Measurements from ENCODE around the gene PKD1L1. TPM values are rescaled to one million over a fixed set of nuclear protein-coding genes. Genes with fewer than 3 reads are reported as not detected.

The PKD1L1 gene
- total RNA-seq, 1 experiment from 2014 or later, result 0.17 TPM

DNA sequence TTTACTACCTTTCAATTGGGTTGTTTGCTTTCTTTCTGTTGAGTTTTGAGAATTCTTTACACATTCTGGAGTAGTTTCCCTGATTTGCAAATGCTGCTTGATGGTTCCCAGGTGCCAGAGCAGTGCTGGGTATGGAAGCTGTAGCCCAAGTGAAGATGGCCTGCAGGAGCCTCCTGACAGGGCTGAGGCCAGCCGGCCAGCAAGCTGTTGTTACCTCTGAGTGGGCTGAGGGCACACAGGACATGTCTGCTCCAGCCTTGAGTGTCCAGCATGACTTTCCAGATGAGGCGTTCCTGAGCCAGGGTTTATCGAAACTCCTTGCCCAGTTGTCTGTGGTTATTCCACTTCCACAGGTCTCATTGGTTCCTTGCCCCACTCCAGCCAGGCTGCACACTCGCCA lies 201.8 kb downstream of the PKD1L1 start:
- H3K23me2 ChIP-seq (ENCODE audit: insufficient read length, low read depth, low read length, poor library complexity, severe bottlenecking), result no peaks in the 10 kb centered on the region
- H2AFZ ChIP-seq (ENCODE audit: low read length), result no peak overlapping the region
- no peaks in the 10 kb centered on the region for H4K20me1 ChIP-seq (ENCODE audit: control insufficient read depth, insufficient read depth, insufficient read length)
- WGBS (ENCODE audit: extremely low coverage, insufficient read length, low lambda C conversion rate), result no CpG with 5 or more reads among the region's 4 CpGs
- H2BK15ac ChIP-seq (ENCODE audit: low read depth, low read length), result no peak overlapping the region
- H3K9ac ChIP-seq (ENCODE audit: extremely low read depth, insufficient read length, low read length), result no peak overlapping the region
- H4K5ac ChIP-seq (ENCODE audit: insufficient read length, low read depth, low read length), result no peak overlapping the region
- H3K27ac Mint-ChIP-seq, result no peak overlapping the region
- no peak overlapping the region for H3K56ac ChIP-seq (ENCODE audit: insufficient read length, low read depth, low read length)
- no peaks in the 10 kb centered on the region for H3K79me1 ChIP-seq (ENCODE audit: insufficient read depth, low read depth, low read length, poor library complexity, severe bottlenecking)
- no peak for DNase-seq
- H3K4ac ChIP-seq (ENCODE audit: low read depth, low read length), result no peak overlapping the region
- no peak overlapping the region for H3K27ac ChIP-seq (ENCODE audit: insufficient read length, low read depth, low read length)
- H3K27me3 Mint-ChIP-seq (ENCODE audit: low read depth), result peaks cover 8% of the 10 kb centered on the region; the same call in 1 of the 2 replicates
- H2BK120ac ChIP-seq (ENCODE audit: low read depth, low read length, poor library complexity, severe bottlenecking), result no peak overlapping the region
- H2AK5ac ChIP-seq (ENCODE audit: insufficient read length, low read length), result no peak overlapping the region
- H3T11ph ChIP-seq (ENCODE audit: low read length), result no peak overlapping the region
- H3K4me1 Mint-ChIP-seq, result peaks cover 7 to 8% of the 10 kb centered on the region in 2 experiments
- no peaks in the 10 kb centered on the region for H3K9me3 ChIP-seq (ENCODE audit: control insufficient read depth, low read depth, low read length)
- H3K23ac ChIP-seq (ENCODE audit: insufficient read length, low read depth, low read length), result no peak overlapping the region
- H3K4me3 Mint-ChIP-seq, result no peak overlapping the region
- H2BK5ac ChIP-seq (ENCODE audit: insufficient read length, low read length), result no peak overlapping the region
- H3K4me2 ChIP-seq (ENCODE audit: insufficient read depth, insufficient read length, low read length), result no peak overlapping the region
- no peaks in the 10 kb centered on the region for H3K27me3 ChIP-seq (ENCODE audit: insufficient read depth, low read length)
- no peaks in the 10 kb centered on the region for H3K79me2 ChIP-seq (ENCODE audit: insufficient read depth, low read length)
- H4K91ac ChIP-seq (ENCODE audit: insufficient read length, low read depth, low read length), result no peak overlapping the region
- no peak overlapping the region for H3K18ac ChIP-seq (ENCODE audit: insufficient read length, low read depth, low read length)
- H2BK20ac ChIP-seq (ENCODE audit: low read depth, low read length, poor library complexity, severe bottlenecking), result no peak overlapping the region
- TF ChIP-seq, protein P1, sequence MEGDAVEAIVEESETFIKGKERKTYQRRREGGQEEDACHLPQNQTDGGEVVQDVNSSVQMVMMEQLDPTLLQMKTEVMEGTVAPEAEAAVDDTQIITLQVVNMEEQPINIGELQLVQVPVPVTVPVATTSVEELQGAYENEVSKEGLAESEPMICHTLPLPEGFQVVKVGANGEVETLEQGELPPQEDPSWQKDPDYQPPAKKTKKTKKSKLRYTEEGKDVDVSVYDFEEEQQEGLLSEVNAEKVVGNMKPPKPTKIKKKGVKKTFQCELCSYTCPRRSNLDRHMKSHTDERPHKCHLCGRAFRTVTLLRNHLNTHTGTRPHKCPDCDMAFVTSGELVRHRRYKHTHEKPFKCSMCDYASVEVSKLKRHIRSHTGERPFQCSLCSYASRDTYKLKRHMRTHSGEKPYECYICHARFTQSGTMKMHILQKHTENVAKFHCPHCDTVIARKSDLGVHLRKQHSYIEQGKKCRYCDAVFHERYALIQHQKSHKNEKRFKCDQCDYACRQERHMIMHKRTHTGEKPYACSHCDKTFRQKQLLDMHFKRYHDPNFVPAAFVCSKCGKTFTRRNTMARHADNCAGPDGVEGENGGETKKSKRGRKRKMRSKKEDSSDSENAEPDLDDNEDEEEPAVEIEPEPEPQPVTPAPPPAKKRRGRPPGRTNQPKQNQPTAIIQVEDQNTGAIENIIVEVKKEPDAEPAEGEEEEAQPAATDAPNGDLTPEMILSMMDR (conservative IDR thresholded peaks at IDR 0.05), result no peak
- no peaks in the 10 kb centered on the region for H3K36me3 Mint-ChIP-seq (ENCODE audit: insufficient read depth in 1 of 3, low read depth in 3 of 3)
- H3K14ac ChIP-seq (ENCODE audit: insufficient read depth, low read length), result no peak overlapping the region
- H4K8ac ChIP-seq (replicated peaks; ENCODE audit: insufficient read length, low read depth, low read length), result no peak overlapping the region
- peaks cover 0 to 3% of the 10 kb centered on the region in 2 experiments; a peak in 3 of 5 replicates for H3K9me3 Mint-ChIP-seq
- no peak overlapping the region for H2BK12ac ChIP-seq (ENCODE audit: insufficient read length, low read depth, low read length)
- H3K4me1 ChIP-seq (ENCODE audit: insufficient read depth, low read length), result no peaks in the 10 kb centered on the region
